Measurements from ENCODE around the gene DCLK2.
A peak's percentile ranks its signal among the peaks of the same experiment; 100 is the strongest.

Gene DCLK2

GRCh38 chr4:150265806-150266205, 187.6 kb downstream of the DCLK2 start:
- no peak for DNase-seq (ENCODE audit: low spot score)

GRCh38 chr4:150268444-150268843, 190.2 kb downstream of the DCLK2 start:
- no peak for DNase-seq (ENCODE audit: low spot score)

- DNase-seq (ENCODE audit: low spot score), result no peak
Measured at GRCh38 chr4:150278206-150278605, 200.0 kb downstream of the DCLK2 start.

- DNase-seq (ENCODE audit: low spot score), result peak; percentile 56
Measured at GRCh38 chr4:150280081-150280895, 202.0 kb downstream of the DCLK2 start.

- no peak for DNase-seq (ENCODE audit: low spot score)
Measured at GRCh38 chr4:150280975-150281374, 202.7 kb downstream of the DCLK2 start.

GRCh38 chr4:150283689-150284088, 205.4 kb downstream of the DCLK2 start:
- DNase-seq (ENCODE audit: low spot score), result peak; percentile 83

- no peak for DNase-seq (ENCODE audit: low spot score)
Measured at GRCh38 chr4:150286656-150287055, 208.4 kb downstream of the DCLK2 start.

GRCh38 chr4:150289198-150289597, 211.0 kb downstream of the DCLK2 start:
- DNase-seq (ENCODE audit: low spot score), result no peak

- no peak for DNase-seq (ENCODE audit: low spot score)
Measured at GRCh38 chr4:150289881-150290280, 211.6 kb downstream of the DCLK2 start.

GRCh38 chr4:150297861-150298474, 219.7 kb downstream of the DCLK2 start:
- DNase-seq (ENCODE audit: low spot score), result no peak

GRCh38 chr4:150299816-150300215, 221.6 kb downstream of the DCLK2 start:
- DNase-seq (ENCODE audit: low spot score), result no peak

- peak; percentile 59 for DNase-seq (ENCODE audit: low spot score)
Measured at GRCh38 chr4:150302553-150302952, 224.3 kb downstream of the DCLK2 start.

GRCh38 chr4:150305995-150306394, 227.8 kb downstream of the DCLK2 start:
- DNase-seq (ENCODE audit: low spot score), result no peak

GRCh38 chr4:150306719-150307118, 228.5 kb downstream of the DCLK2 start:
- no peak for DNase-seq (ENCODE audit: low spot score)
